ENCODE measurements around the gene TNS3. TPM values are rescaled to one million over a fixed set of nuclear protein-coding genes. Genes with fewer than 3 reads are reported as not detected.

TNS3 gene
- total RNA-seq, 1 donor from 2014 or later: 30.4 TPM

- DNase-seq (ENCODE audit: low read depth, low spot score): peak; percentile 13
These were observed 210.1 kb downstream of the TNS3 start for GRCh38 chr7:47371733-47372368.

- DNase-seq (ENCODE audit: low read depth, low spot score): no peak
These were observed 210.6 kb downstream of the TNS3 start for GRCh38 chr7:47371317-47371716.

GRCh38 chr7:47370461-47371042 lies 211.4 kb downstream of the TNS3 start:
- DNase-seq (ENCODE audit: low read depth, low spot score): no peak

GRCh38 chr7:47369736-47370135 lies 212.2 kb downstream of the TNS3 start:
- no peak for DNase-seq (ENCODE audit: low read depth, low spot score)

- DNase-seq (ENCODE audit: low read depth, low spot score): no peak
These were observed 213.6 kb downstream of the TNS3 start for GRCh38 chr7:47368190-47368812.

- no peak for DNase-seq (ENCODE audit: low read depth, low spot score)
These were observed 214.5 kb downstream of the TNS3 start for GRCh38 chr7:47367369-47367768.

- no peak for DNase-seq (ENCODE audit: low read depth, low spot score)
These were observed 215.0 kb downstream of the TNS3 start for GRCh38 chr7:47366960-47367359.

GRCh38 chr7:47366211-47366610 lies 215.7 kb downstream of the TNS3 start:
- DNase-seq (ENCODE audit: low read depth, low spot score): no peak

GRCh38 chr7:47362984-47363383 lies 218.9 kb downstream of the TNS3 start:
- DNase-seq (ENCODE audit: low read depth, low spot score): no peak

- no peak for DNase-seq (ENCODE audit: low read depth, low spot score)
These were observed 220.1 kb downstream of the TNS3 start for GRCh38 chr7:47361746-47362215.

- DNase-seq (ENCODE audit: low read depth, low spot score): no peak
These were observed 220.7 kb downstream of the TNS3 start for GRCh38 chr7:47361236-47361635.

GRCh38 chr7:47360301-47360900 lies 221.5 kb downstream of the TNS3 start:
- no peak for DNase-seq (ENCODE audit: low read depth, low spot score)

- no peak for DNase-seq (ENCODE audit: low read depth, low spot score)
These were observed 222.8 kb downstream of the TNS3 start for GRCh38 chr7:47358944-47359588.

- DNase-seq (ENCODE audit: low read depth, low spot score): no peak
These were observed 223.6 kb downstream of the TNS3 start for GRCh38 chr7:47358357-47358756.

- DNase-seq (ENCODE audit: low read depth, low spot score): no peak
These were observed 224.0 kb downstream of the TNS3 start for GRCh38 chr7:47357863-47358262.

- no peak for DNase-seq (ENCODE audit: low read depth, low spot score)
These were observed 224.6 kb downstream of the TNS3 start for GRCh38 chr7:47357361-47357760.

GRCh38 chr7:47356261-47356660 lies 225.7 kb downstream of the TNS3 start:
- DNase-seq (ENCODE audit: low read depth, low spot score): no peak

- DNase-seq (ENCODE audit: low read depth, low spot score): no peak
These were observed 226.2 kb downstream of the TNS3 start for GRCh38 chr7:47355684-47356083.

- DNase-seq (ENCODE audit: low read depth, low spot score): no peak
These were observed 226.9 kb downstream of the TNS3 start for GRCh38 chr7:47354831-47355541.

GRCh38 chr7:47354071-47354470 lies 227.8 kb downstream of the TNS3 start:
- no peak for DNase-seq (ENCODE audit: low read depth, low spot score)

- DNase-seq (ENCODE audit: low read depth, low spot score): no peak
These were observed 229.4 kb downstream of the TNS3 start for GRCh38 chr7:47352394-47352968.

Data from pulmonary artery endothelial cell (primary cell).